Retina (tissue), 1 donor: ENCODE data around the gene KMT2E.
"Not testable (repeated sequence)": the region's sequence is repeated elsewhere in the genome, so short reads cannot be mapped to it uniquely, and the experiment has no call there.

ENCODE experiments used
- DNase-seq: peaks from one replicate; pipeline ENCODE4 v3.0.0-alpha.2; 2016

Gene KMT2E

GRCh38 chr7:105013816-105014692 is at the start of gene KMT2E:
Gene KMT2E, plus strand, starts transcription at chr7:105014205. Its CDS starts 26,748 bp downstream, at chr7:105040953.
- DNase-seq, result peak; percentile 92

- DNase-seq, result no peak
Measured at GRCh38 chr7:104964626-104965236, 49.3 kb upstream of the KMT2E start.

- no peak for DNase-seq
Measured at GRCh38 chr7:104966022-104966421, 48.0 kb upstream of the KMT2E start.

GRCh38 chr7:104967088-104967487 is 46.9 kb upstream of the KMT2E start:
- DNase-seq, result no peak

GRCh38 chr7:104967595-104967994 is 46.4 kb upstream of the KMT2E start:
- no peak for DNase-seq

- DNase-seq, result no peak
Measured at GRCh38 chr7:104968648-104969047, 45.4 kb upstream of the KMT2E start.

- no peak for DNase-seq
Measured at GRCh38 chr7:104969183-104969582, 44.8 kb upstream of the KMT2E start.

GRCh38 chr7:104971290-104972071 is 42.5 kb upstream of the KMT2E start:
- DNase-seq, result no peak

- no peak for DNase-seq
Measured at GRCh38 chr7:104972500-104972899, 41.5 kb upstream of the KMT2E start.

- DNase-seq, result no peak
Measured at GRCh38 chr7:104973227-104973626, 40.8 kb upstream of the KMT2E start.

- no peak for DNase-seq
Measured at GRCh38 chr7:104973909-104974415, 40.0 kb upstream of the KMT2E start.

- DNase-seq, result not testable (repeated sequence)
Measured at GRCh38 chr7:104975553-104975952, 38.5 kb upstream of the KMT2E start.

- DNase-seq, result no peak
Measured at GRCh38 chr7:104976966-104977636, 36.9 kb upstream of the KMT2E start.

GRCh38 chr7:104978460-104978859 is 35.5 kb upstream of the KMT2E start:
- no peak for DNase-seq

- peak; percentile 36 for DNase-seq
Measured at GRCh38 chr7:104979167-104979841, 34.7 kb upstream of the KMT2E start.

GRCh38 chr7:104980440-104980839 is 33.6 kb upstream of the KMT2E start:
- no peak for DNase-seq

- peak; percentile 60 for DNase-seq
Measured at GRCh38 chr7:104980841-104981671, 32.9 kb upstream of the KMT2E start.

GRCh38 chr7:104981672-104982037 is 32.4 kb upstream of the KMT2E start:
- no peak for DNase-seq

GRCh38 chr7:104982308-104983075 is 31.5 kb upstream of the KMT2E start:
- no peak for DNase-seq

- DNase-seq, result no peak
Measured at GRCh38 chr7:104983076-104983577, 30.9 kb upstream of the KMT2E start.
